ENCODE measurements around the gene NINJ2.

NINJ2 gene

DNA sequence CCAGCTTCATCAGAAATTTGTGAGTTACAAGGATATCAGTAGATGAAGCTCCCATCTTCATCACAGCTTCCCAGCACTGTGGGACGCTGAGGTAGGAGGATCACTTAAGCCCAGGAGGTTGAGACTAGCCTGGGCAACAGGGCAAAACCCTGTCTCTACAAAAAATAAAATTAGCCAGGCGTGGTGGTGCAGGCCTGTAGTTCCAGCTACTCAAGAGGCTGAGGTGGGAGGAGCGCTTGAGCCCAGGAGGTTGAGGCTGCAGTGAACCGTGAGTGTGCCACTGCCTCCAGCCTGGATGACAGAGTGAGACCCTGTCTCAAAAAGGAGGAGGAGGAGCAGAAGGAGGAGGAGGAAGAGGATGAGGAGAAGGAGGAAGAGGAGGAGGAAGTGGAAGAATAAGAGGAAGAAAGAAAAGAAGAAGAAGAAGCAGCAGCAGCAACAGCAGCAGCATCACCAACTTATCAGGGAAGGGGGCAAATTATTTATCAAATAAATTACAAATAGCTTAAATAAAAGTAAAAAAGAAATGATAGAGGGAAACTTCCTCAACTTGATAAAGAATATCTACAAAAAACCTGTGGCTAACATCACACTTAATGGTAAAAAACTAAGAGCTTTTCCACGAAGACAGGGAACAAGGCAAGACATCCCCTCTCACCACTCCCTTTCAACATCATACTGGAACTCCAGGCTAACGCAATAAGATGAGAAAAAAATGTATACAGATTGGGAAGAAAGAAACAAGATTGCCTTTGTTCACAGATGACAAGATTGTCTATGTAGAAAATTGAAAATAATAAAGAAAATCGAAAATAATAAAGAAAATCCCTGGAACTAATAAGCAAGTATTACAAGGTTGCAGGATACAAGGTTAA is 69.6 kb downstream of the NINJ2 start:
- TF ChIP-seq, protein P1, sequence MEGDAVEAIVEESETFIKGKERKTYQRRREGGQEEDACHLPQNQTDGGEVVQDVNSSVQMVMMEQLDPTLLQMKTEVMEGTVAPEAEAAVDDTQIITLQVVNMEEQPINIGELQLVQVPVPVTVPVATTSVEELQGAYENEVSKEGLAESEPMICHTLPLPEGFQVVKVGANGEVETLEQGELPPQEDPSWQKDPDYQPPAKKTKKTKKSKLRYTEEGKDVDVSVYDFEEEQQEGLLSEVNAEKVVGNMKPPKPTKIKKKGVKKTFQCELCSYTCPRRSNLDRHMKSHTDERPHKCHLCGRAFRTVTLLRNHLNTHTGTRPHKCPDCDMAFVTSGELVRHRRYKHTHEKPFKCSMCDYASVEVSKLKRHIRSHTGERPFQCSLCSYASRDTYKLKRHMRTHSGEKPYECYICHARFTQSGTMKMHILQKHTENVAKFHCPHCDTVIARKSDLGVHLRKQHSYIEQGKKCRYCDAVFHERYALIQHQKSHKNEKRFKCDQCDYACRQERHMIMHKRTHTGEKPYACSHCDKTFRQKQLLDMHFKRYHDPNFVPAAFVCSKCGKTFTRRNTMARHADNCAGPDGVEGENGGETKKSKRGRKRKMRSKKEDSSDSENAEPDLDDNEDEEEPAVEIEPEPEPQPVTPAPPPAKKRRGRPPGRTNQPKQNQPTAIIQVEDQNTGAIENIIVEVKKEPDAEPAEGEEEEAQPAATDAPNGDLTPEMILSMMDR (conservative IDR thresholded peaks at IDR 0.05) = no peak
- no peak overlapping the region for H3K27ac ChIP-seq

GRCh38 chr12:592024-592505 is 71.2 kb downstream of the NINJ2 start:
- no peak overlapping the region for H3K27ac ChIP-seq

DNA sequence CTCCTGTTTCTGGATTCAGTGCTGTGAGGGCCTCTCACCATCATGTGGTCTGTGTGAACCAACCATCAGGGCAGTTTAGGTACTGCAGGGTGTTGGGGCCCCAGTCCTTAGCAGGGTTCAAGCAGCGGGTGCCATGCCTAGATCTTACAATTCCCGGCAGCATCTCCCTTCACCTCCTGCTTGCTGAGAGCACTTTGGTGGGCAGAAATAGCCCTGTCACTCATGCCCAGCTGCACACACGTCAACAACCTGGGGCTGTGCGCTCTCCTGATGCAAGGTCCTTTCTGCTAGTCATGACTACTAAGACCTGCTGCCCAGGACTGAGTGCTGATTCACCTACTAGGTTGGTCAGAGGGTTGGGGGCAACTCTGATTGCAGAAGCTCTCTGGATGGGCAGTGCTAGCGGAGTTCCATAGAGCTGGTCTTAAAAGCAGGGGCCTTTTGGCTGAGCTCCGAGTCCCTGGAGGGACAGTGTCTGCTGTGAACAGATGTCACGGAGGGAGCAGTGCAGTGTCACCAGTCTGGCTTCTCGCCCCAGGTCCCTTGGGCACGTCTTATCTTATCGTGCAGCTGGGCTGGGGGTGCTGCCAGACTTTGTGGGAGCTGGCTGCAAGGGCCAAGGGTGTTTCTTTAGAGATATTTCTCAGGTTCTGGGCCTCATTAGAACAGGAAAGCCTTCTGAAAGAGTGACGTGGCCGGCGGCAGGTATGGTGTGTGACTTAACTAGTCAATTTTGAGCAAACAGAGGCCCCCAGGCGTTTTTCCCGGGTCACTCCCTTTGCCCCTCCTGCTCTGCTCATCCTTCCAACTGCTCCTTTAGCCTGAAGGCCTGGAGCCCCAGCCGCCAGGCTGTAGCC is 71.8 kb downstream of the NINJ2 start:
- no peak overlapping the region for H3K27ac ChIP-seq
- TF ChIP-seq, protein P1 (conservative IDR thresholded peaks at IDR 0.05) = no peak

More at GRCh38 chr12:592024-592505, 71.2 kb downstream of the NINJ2 start:
- TF ChIP-seq, protein P1 (conservative IDR thresholded peaks at IDR 0.05) = no peak

- TF ChIP-seq, protein P1 (conservative IDR thresholded peaks at IDR 0.05) = no peak
- no peak overlapping the region for H3K27ac ChIP-seq
These were observed 73.0 kb downstream of the NINJ2 start for GRCh38 chr12:590206-590750.

- no peak overlapping the region for H3K27ac ChIP-seq
- TF ChIP-seq, protein P1 (conservative IDR thresholded peaks at IDR 0.05) = no peak
These were observed 74.6 kb downstream of the NINJ2 start for GRCh38 chr12:588646-589045.

- TF ChIP-seq, protein P1 (conservative IDR thresholded peaks at IDR 0.05) = no peak
- no peak overlapping the region for H3K27ac ChIP-seq
These were observed 75.3 kb downstream of the NINJ2 start for GRCh38 chr12:588024-588322.

Measured in VCaP (cell line).